GM12874 (cell line): ENCODE measurements around the gene GPR176.

Source experiments
- TF ChIP-seq, protein P1 (sequence below): IDR thresholded peaks from 2 replicates; pipeline ENCODE4 v1.5.1; 2011; ENCODE audit warnings: low read depth, mild to moderate bottlenecking, control low read depth, low read length, moderate library complexity; ENCODE audit not compliant: insufficient read depth

The GPR176 gene

DNA sequence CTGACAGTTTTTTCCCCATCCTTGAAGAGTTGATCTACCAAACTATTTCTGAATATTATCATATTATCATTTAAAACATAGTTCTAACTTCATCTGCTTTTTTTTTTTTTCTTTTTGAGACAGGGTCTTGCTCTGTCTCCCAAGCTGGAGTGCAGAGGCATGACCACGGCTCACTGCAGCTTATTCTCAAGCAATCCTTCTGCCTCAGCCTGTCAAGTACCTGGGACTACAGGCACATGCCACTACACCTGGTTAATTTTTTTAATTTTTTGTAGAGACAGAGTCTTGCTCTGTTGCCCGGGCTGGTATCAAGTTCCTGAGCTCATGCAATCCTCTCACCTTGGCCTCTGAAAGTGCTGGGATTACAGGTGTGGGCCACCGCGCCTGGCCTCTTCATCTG, 15.2 kb upstream of the GPR176 start:
- TF ChIP-seq, protein P1, sequence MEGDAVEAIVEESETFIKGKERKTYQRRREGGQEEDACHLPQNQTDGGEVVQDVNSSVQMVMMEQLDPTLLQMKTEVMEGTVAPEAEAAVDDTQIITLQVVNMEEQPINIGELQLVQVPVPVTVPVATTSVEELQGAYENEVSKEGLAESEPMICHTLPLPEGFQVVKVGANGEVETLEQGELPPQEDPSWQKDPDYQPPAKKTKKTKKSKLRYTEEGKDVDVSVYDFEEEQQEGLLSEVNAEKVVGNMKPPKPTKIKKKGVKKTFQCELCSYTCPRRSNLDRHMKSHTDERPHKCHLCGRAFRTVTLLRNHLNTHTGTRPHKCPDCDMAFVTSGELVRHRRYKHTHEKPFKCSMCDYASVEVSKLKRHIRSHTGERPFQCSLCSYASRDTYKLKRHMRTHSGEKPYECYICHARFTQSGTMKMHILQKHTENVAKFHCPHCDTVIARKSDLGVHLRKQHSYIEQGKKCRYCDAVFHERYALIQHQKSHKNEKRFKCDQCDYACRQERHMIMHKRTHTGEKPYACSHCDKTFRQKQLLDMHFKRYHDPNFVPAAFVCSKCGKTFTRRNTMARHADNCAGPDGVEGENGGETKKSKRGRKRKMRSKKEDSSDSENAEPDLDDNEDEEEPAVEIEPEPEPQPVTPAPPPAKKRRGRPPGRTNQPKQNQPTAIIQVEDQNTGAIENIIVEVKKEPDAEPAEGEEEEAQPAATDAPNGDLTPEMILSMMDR: no peak

DNA sequence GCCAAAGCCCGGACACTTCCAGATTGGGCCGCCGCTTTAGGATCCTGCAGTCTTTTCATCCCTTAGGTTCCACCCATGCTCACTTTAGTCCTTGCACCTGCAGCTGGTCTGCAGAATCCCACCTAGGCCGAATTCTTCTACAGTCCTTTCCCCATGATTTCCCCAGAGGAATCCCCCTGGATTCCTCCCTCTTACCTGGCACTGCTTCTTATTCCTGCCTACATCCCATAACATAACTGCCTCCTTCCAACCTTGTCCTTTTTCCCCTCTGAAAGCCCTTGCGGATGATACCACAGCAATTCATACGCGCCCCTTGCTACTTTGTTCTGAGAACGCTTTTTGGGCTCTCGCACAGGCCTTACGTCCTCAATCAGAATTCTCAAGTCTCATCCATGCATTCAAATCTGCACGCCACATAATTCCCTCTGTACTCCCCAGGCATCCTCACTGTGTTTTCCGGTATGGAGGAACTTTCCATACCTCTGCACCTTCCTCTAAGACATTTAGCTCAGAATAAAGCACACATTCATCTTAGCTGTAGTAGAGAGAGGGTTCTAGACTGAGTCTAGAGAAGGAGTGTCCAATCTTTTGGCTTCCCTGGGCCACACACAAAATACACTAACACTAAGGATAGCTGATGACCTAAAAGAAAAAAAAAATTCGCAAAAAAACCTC, 14.5 kb upstream of the GPR176 start:
- TF ChIP-seq, protein P1: no peak

DNA sequence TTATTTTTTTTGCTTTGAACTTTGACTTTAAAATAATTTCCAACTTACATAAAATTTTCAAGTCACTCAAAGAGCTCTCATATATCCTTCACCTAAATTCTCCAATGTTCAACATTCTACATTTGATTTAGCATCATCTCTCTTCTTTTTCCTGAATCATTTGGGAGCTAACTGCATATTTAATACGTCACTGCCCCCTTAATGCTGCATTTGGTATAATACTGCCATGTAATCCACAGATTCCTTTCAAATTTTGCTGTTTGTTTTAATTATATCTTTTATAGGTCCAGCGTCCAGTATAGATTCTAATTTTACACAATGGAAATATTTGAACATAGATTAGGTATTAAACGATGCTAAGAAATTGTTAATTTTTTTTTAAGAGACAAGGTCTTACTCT, 11.5 kb upstream of the GPR176 start:
- TF ChIP-seq, protein P1: no peak

DNA sequence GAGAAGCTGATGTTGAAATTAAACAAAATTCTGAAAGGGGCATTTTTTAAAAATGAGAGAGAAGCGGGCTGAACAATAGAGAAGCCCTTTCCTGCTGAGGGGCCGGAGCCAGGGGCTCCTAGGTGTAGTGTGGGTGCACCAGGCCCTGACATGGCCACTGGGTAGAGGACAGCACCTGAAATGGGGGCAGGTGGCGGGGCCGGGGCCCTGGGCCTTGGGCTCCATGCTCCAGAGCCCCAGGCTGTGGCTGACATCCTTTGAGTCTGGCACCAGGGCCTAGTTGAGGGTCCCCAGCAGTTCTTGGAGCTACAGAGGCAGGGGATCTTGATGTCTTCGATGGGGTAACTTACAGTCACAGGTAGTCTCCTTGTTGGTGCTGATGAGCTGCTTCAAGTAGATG, 6.5 kb upstream of the GPR176 start:
- TF ChIP-seq, protein P1: no peak

DNA sequence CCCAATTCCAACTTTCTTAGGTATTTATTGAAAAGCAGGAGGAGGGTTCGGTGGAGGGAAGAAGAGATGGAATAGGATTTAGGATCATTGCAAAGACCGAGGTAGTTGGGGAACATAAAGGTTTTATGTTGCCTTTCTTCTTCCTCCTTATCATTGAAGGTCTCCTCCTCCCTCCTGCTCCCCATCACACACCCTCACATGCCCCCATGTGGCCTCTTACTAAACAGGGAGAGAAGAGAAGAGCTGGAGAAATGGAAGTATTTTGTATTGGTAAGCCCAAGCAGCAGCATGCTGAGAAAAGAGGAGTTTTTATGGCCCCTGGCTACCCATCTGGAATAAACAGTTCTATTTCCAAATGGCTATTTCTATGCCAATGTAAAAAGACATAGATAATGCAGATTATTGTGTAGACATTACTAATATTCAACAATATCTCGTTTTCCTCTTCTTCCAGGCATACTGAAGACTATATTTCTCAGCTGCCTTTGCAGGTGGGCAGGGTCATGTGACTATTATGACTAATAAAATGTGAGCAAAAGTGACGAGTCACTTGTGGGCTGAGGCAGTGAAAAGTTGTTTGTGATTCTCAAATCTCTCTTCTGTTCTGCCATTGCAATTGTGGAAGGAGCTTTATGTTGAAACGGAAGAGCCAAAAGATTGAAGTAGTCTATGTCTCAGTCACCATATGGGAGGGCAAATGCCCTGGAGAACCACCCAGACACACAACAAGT, 5.2 kb upstream of the GPR176 start:
- TF ChIP-seq, protein P1: no peak

DNA sequence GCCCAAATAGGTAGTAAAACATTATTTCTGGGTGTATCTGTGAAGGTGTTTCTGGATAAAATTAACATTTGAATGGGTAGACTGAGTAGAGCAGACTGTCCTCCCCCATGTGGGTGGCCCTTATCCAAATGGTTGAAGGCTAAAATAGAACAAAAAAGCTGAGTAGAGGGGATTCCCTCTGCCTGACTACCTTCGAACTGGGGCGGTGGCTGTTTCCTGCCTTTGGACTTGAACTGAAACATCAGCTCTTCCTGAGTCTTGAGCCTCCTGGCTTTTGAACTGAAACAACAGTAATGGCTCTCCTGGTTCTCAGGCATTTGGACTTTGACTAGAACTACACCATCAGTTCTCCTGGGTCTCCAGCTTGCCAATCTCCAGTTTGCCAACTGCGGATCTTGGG, 4.4 kb upstream of the GPR176 start:
- TF ChIP-seq, protein P1: no peak

DNA sequence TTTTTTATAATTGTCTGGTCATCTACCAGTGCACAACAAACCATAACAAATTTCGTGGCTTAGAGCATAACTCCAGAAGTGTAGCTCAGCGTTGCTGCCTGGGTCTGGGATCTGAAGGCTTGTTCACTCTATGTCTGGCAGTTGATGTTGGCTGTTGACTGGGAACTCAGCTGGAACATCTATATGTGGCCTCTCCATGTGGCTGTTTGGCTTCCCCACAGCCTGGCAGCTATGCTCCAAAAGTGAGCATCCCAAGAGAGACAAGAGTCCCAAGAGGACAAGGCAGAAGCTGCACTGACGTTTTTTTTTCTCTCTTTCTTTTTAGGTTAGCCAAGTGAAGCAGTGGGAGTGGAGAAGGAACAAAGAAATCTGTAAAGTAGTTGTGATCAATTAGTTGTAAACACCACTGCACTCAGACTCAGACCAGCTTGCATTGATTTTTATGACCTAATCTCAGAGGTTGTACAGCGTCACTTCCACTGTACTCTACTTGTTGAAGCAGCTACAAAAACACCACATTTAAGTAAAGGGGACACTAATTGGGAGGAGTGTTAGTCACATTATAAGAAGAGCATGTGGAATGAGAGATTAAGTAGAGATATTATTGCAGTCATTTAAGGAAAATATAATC, 2.5 kb upstream of the GPR176 start:
- TF ChIP-seq, protein P1: no peak
